ENCODE measurements around the gene SORCS2. TPM values are rescaled to one million over a fixed set of nuclear protein-coding genes. Genes with fewer than 3 reads are reported as not detected.
A peak's percentile ranks its signal among the peaks of the same experiment; 100 is the strongest.

Gene SORCS2
- total and polyA plus RNA-seq, 4 donors: 2.2 to 7.7 (median 2.5) TPM

DNA sequence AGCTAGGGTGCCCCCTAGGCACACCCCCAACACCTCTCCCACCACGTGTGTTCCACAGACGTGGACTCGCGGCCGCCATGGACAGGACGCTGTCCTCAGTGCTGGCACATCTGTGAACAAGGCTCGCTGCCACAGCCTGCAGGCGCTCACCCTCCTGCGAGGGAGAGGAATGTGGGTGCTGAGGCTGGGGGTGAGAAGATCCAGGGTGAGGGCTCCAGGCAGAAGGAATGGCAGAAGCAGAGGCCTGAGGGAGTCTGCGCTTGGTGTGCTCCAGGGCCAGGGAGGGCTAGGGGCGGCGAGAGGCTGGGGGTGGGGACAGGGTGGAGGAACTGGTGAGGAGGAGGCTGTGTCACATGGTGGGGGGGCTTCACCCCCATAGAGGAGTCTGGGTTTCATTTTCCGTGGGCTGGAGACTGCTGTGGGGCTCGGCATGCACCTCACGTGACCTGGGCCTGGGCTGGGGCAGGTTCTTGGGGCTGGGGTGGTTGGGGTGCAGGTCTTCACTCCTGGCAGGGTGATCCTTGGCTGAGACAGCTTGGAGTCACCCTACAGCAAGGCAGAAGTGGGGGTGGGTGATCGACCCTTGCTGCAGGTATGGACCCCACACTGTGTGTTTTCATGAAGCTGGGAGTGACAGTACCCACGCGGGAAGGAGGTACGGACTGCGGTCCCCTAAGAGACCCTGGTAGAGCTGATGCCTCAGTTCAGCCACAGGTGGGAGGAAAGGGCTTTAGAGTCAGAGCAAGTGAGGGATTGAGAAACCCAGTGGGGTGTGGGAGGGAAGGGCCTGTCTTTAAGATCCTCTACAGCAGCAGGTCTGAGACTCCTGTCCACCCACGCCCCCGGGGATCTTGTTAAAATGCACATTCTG is 138.7 kb downstream of the SORCS2 start:
- H3K9ac ChIP-seq (ENCODE audit: insufficient read depth in 1 of 2, low read length in 2 of 2): no peak overlapping the region
- H3K27me3 ChIP-seq (ENCODE audit: control insufficient read depth in 3 of 3, insufficient read depth in 3 of 3, low read length in 2 of 3): no peaks in the 10 kb centered on the region
- H3K4me3 ChIP-seq: no peak overlapping the region
- WGBS, 2 donors: 85 to 90% methylated on average over 20 to 22 of the region's 22 CpGs
- ATAC-seq (ENCODE audit: insufficient read depth, low FRiP score) (no peak), DNase-seq (no peak)
- peaks cover 0 to 33% (median 2%) of the 10 kb centered on the region in 5 donors for H3K4me1 ChIP-seq (ENCODE audit: control insufficient read depth in 5 of 5, insufficient read depth in 5 of 5, low read length in 5 of 5)
- no peak overlapping the region for H3K27ac ChIP-seq (ENCODE audit: low read depth in 1 of 2, low read length in 1 of 2)
- H3K9me3 ChIP-seq (ENCODE audit: control insufficient read depth in 4 of 4, insufficient read depth in 3 of 4, low read length in 3 of 4): no peaks in the 10 kb centered on the region
- TF ChIP-seq, protein P1, sequence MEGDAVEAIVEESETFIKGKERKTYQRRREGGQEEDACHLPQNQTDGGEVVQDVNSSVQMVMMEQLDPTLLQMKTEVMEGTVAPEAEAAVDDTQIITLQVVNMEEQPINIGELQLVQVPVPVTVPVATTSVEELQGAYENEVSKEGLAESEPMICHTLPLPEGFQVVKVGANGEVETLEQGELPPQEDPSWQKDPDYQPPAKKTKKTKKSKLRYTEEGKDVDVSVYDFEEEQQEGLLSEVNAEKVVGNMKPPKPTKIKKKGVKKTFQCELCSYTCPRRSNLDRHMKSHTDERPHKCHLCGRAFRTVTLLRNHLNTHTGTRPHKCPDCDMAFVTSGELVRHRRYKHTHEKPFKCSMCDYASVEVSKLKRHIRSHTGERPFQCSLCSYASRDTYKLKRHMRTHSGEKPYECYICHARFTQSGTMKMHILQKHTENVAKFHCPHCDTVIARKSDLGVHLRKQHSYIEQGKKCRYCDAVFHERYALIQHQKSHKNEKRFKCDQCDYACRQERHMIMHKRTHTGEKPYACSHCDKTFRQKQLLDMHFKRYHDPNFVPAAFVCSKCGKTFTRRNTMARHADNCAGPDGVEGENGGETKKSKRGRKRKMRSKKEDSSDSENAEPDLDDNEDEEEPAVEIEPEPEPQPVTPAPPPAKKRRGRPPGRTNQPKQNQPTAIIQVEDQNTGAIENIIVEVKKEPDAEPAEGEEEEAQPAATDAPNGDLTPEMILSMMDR (IDR thresholded peaks at IDR 0.05; ENCODE audit: control extremely low read depth, extremely low read depth): no peak
- H3K36me3 ChIP-seq (ENCODE audit: control insufficient read depth in 4 of 4, insufficient read depth in 4 of 4, low read length in 4 of 4): no peaks in the 10 kb centered on the region

DNA sequence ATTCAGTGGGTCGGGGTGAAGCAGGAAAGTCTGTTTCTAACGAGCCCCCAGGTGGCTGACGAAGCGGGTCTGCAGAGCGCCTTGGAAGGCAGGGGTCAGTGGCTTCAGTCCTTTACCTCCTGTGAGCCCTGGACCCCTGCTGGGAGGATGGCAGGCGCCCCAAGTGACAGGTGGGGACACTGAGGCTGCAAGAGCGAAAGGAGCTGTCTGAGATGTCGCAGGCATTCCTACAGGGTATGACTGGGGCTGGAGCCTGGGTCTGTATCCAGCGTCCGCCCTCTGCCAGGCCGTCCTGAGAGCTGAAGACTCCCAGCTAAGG is 139.3 kb downstream of the SORCS2 start:
- H3K4me1 ChIP-seq (ENCODE audit: control insufficient read depth in 5 of 5, insufficient read depth in 5 of 5, low read length in 5 of 5): peaks cover 0 to 30% (median 2%) of the 10 kb centered on the region in 5 donors
- TF ChIP-seq, protein P1 (IDR thresholded peaks at IDR 0.05; ENCODE audit: control extremely low read depth, extremely low read depth): no peak
- DNase-seq (no peak), ATAC-seq (ENCODE audit: insufficient read depth, low FRiP score) (no peak)
- no peaks in the 10 kb centered on the region for H3K9me3 ChIP-seq (ENCODE audit: control insufficient read depth in 4 of 4, insufficient read depth in 3 of 4, low read length in 3 of 4)
- no peak overlapping the region for H3K4me3 ChIP-seq
- H3K36me3 ChIP-seq (ENCODE audit: control insufficient read depth in 4 of 4, insufficient read depth in 4 of 4, low read length in 4 of 4): no peaks in the 10 kb centered on the region
- no peak overlapping the region for H3K9ac ChIP-seq (ENCODE audit: insufficient read depth in 1 of 2, low read length in 2 of 2)
- no peak overlapping the region for H3K27ac ChIP-seq (ENCODE audit: low read depth in 1 of 2, low read length in 1 of 2)
- no peaks in the 10 kb centered on the region for H3K27me3 ChIP-seq (ENCODE audit: control insufficient read depth in 3 of 3, insufficient read depth in 3 of 3, low read length in 2 of 3)
- WGBS, 2 donors: 84 to 87% methylated on average over 11 of the region's 11 CpGs

DNA sequence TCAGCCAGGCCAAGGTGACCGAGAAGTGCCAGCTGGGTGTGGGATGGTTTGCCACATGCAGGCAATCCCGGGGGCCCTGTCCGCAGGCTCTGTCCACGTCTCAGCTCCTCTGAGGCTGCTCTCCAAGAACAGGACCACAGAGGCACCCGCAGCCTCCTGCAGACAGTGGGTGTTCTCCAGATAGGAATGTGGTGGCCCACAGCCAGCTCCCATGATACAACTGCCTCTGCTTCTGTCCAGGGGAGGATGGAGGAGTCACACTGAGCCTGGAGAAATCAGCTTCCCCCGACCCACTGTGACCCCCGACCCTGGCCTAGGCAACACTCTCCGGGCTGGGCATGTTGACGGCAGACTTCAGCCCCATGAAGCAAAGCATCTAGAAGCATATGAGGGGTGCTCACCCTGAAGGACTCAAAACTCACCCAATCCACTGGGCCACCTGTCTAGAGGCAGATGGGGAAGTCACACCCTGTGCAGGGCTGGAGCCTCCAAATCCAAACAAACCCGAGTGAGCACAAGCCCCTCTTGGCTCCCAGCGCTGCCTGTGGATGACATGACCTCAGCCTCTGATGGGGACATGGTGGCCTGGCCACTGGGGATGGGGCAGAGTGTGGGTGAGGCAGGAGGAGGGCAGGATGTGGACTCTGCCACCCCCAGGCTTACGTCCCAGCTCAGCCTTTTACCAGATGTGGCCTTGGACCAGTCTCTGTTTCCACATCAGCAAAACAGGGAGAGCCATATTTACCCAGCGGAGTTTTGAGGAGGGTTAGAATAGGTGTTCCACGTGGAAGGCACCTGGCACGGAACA is 140.1 kb downstream of the SORCS2 start:
- H3K27me3 ChIP-seq (ENCODE audit: control insufficient read depth in 3 of 3, insufficient read depth in 3 of 3, low read length in 2 of 3): no peaks in the 10 kb centered on the region
- H3K4me1 ChIP-seq (ENCODE audit: control insufficient read depth in 5 of 5, insufficient read depth in 5 of 5, low read length in 5 of 5): peaks cover 0 to 25% (median 2%) of the 10 kb centered on the region in 5 donors
- no peaks in the 10 kb centered on the region for H3K36me3 ChIP-seq (ENCODE audit: control insufficient read depth in 4 of 4, insufficient read depth in 4 of 4, low read length in 4 of 4)
- H3K9me3 ChIP-seq (ENCODE audit: control insufficient read depth in 4 of 4, insufficient read depth in 3 of 4, low read length in 3 of 4): no peaks in the 10 kb centered on the region
- H3K4me3 ChIP-seq: no peak overlapping the region
- DNase-seq (peak; percentile 43 to 53 (median 51)), ATAC-seq (ENCODE audit: insufficient read depth, low FRiP score) (no peak)
- 71 to 82% methylated on average over 15 of the region's 15 CpGs for WGBS, 2 donors
- no peak overlapping the region for H3K27ac ChIP-seq (ENCODE audit: low read depth in 1 of 2, low read length in 1 of 2)
- H3K9ac ChIP-seq (ENCODE audit: insufficient read depth in 1 of 2, low read length in 2 of 2): no peak overlapping the region
- TF ChIP-seq, protein P1 (IDR thresholded peaks at IDR 0.05; ENCODE audit: control extremely low read depth, extremely low read depth): no peak
